HUDEP-2 (cell line): Measurements from ENCODE around the gene SLC22A2.
"Not testable (repeated sequence)": the region's sequence is repeated elsewhere in the genome, so short reads cannot be mapped to it uniquely, and the experiment has no call there.

Experiments used
- DNase-seq, 76 experiments: peaks; one replicate each; lab custom pipeline; 2025; ENCODE audit not compliant: unreplicated experiment in 76 of 76; lab: John Stamatoyannopoulos, UW

The SLC22A2 gene

GRCh38 chr6:160252073-160252813 is 6.4 kb downstream of the SLC22A2 start:
- no peak for DNase-seq

GRCh38 chr6:160249671-160250070 is 8.9 kb downstream of the SLC22A2 start:
- no peak for DNase-seq

GRCh38 chr6:160248538-160248937 is 10.1 kb downstream of the SLC22A2 start:
- no peak for DNase-seq

- no peak for DNase-seq
Measured at GRCh38 chr6:160247457-160247883, 11.2 kb downstream of the SLC22A2 start.

GRCh38 chr6:160240691-160241084 is 17.9 kb downstream of the SLC22A2 start:
- DNase-seq: no peak

GRCh38 chr6:160239929-160240690 is 18.5 kb downstream of the SLC22A2 start:
- no peak for DNase-seq

- DNase-seq: peak in 7 of 76 experiments; percentile 6 to 46 (median 13)
Measured at GRCh38 chr6:160238761-160239751, 19.6 kb downstream of the SLC22A2 start.

- no peak for DNase-seq
Measured at GRCh38 chr6:160238278-160238711, 20.3 kb downstream of the SLC22A2 start.

GRCh38 chr6:160237597-160238275 is 20.9 kb downstream of the SLC22A2 start:
- DNase-seq: not testable (repeated sequence)

GRCh38 chr6:160236235-160236872 is 22.3 kb downstream of the SLC22A2 start:
- DNase-seq: not testable (repeated sequence)

- DNase-seq: not testable (repeated sequence)
Measured at GRCh38 chr6:160233950-160234640, 24.5 kb downstream of the SLC22A2 start.

GRCh38 chr6:160227769-160228161 is 30.9 kb downstream of the SLC22A2 start:
- no peak for DNase-seq

GRCh38 chr6:160227038-160227768 is 31.4 kb downstream of the SLC22A2 start:
- no peak for DNase-seq

- DNase-seq: peak in 1 of 76 experiments; percentile 2
Measured at GRCh38 chr6:160226118-160226591, 32.5 kb downstream of the SLC22A2 start.

- no peak for DNase-seq
Measured at GRCh38 chr6:160224639-160225237, 33.9 kb downstream of the SLC22A2 start.

- DNase-seq: no peak
Measured at GRCh38 chr6:160222491-160222890, 36.1 kb downstream of the SLC22A2 start.

GRCh38 chr6:160221918-160222317 is 36.7 kb downstream of the SLC22A2 start:
- DNase-seq: no peak

- DNase-seq: peak in 4 of 76 experiments; percentile 9 to 32 (median 24)
Measured at GRCh38 chr6:160221423-160221822, 37.2 kb downstream of the SLC22A2 start.
